OCI-LY3 (cell line): Measurements from ENCODE around the gene CAMTA1.

Source experiments
- EZH2phosphoT487 ChIP-seq: fragments of 200-600 bp; shearing (Covaris generic); IDR thresholded peaks from 2 replicates; pipeline ENCODE4 v1.6.1; 2018; ENCODE audit warnings: antibody characterized with exemption, mixed run types, low read depth
- TF ChIP-seq, protein P1 (sequence below): fragments of 200-600, 300-600 bp; sonication (generic); IDR thresholded peaks from 2 replicates; pipeline ENCODE4 v1.5.1; 2014; ENCODE audit warnings: antibody characterized with exemption, low read length, low read depth

- TF ChIP-seq, protein P1, sequence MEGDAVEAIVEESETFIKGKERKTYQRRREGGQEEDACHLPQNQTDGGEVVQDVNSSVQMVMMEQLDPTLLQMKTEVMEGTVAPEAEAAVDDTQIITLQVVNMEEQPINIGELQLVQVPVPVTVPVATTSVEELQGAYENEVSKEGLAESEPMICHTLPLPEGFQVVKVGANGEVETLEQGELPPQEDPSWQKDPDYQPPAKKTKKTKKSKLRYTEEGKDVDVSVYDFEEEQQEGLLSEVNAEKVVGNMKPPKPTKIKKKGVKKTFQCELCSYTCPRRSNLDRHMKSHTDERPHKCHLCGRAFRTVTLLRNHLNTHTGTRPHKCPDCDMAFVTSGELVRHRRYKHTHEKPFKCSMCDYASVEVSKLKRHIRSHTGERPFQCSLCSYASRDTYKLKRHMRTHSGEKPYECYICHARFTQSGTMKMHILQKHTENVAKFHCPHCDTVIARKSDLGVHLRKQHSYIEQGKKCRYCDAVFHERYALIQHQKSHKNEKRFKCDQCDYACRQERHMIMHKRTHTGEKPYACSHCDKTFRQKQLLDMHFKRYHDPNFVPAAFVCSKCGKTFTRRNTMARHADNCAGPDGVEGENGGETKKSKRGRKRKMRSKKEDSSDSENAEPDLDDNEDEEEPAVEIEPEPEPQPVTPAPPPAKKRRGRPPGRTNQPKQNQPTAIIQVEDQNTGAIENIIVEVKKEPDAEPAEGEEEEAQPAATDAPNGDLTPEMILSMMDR: no peak
- TF ChIP-seq EZH2phosphoT487: no peak
Measured at GRCh38 chr1:7640920-7641585, 855.8 kb downstream of the CAMTA1 start.
